ENCODE data around the gene MAP3K9. TPM values are rescaled to one million over a fixed set of nuclear protein-coding genes. Genes with fewer than 3 reads are reported as not detected.

The MAP3K9 gene
- total and polyA plus RNA-seq, 2 of the 8 experiments (the other 6 are each of a cell fraction or from before 2014, with no cell fraction given) = 9.8 to 24.7 TPM

DNA sequence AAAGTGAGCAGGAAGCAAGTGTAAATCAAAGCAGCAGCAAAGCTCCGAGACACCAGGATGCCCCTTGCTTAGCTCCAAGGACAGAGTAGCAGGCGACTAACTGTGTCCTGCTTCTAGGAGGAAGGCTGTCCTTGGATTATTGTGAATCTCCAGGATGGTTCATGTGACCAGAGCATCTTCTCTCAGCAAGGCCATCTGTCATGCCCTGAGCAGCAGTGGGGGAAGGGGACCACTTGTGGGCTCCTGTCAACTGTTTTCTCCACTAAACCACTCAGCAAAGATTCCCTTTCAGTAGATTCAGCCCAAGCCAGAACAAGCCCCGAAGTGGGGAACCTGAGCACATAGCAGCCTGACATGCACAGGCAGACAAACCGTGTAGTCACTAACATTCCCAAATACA is 19.4 kb downstream of the MAP3K9 start (continued):
- TF ChIP-seq RBBP5 (IDR thresholded peaks at IDR 0.05; ENCODE audit: borderline replicate concordance, low read depth, low read length) = no peak
- TF ChIP-seq TAF7 (optimal IDR thresholded peaks at IDR 0.05; ENCODE audit: borderline replicate concordance, low read depth, low read length) = no peak
- no peak for TF ChIP-seq CREB1 (IDR thresholded peaks at IDR 0.05)
- no peak for TF ChIP-seq BACH1 (IDR thresholded peaks at IDR 0.05; ENCODE audit: low read length)
- TF ChIP-seq SIX5 (IDR thresholded peaks at IDR 0.05; ENCODE audit: low read depth, low read length) = no peak

All from H1 (cell line).